Loucy (cell line): Measurements from ENCODE around the gene GTF2A1.

Source experiments
- EZH2phosphoT487 ChIP-seq: fragments of 200-600 bp; IDR thresholded peaks from 2 replicates; pipeline ENCODE4 v1.6.1; 2018; ENCODE audit warnings: antibody characterized with exemption, mild to moderate bottlenecking, moderate library complexity, borderline replicate concordance
- TF ChIP-seq, protein P1 (sequence below): fragments of 200-600 bp; sonication (generic); conservative IDR thresholded peaks from 2 replicates; pipeline ENCODE4 v1.5.1; 2014; ENCODE audit warnings: mild to moderate bottlenecking, antibody characterized with exemption, low read length

DNA sequence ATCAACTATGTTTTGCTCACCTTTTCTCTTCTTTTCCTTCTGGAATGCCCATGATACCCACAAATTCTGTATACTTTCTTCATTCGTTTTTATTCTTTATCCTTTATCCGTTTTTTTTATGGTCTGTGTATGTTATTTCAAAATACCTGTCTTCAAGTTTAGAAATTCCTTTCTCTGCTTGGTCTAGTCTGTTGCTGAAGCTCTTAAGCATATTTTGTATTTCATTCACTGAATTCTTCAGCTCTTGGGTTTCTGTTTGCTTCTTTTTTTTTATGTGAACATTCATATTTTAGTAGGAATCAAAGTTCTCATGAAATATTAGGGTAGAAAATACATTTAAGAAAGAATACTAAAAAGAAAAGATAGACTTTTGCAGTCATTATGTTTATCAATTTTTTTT, 22.7 kb upstream of the GTF2A1 start:
- TF ChIP-seq, protein P1, sequence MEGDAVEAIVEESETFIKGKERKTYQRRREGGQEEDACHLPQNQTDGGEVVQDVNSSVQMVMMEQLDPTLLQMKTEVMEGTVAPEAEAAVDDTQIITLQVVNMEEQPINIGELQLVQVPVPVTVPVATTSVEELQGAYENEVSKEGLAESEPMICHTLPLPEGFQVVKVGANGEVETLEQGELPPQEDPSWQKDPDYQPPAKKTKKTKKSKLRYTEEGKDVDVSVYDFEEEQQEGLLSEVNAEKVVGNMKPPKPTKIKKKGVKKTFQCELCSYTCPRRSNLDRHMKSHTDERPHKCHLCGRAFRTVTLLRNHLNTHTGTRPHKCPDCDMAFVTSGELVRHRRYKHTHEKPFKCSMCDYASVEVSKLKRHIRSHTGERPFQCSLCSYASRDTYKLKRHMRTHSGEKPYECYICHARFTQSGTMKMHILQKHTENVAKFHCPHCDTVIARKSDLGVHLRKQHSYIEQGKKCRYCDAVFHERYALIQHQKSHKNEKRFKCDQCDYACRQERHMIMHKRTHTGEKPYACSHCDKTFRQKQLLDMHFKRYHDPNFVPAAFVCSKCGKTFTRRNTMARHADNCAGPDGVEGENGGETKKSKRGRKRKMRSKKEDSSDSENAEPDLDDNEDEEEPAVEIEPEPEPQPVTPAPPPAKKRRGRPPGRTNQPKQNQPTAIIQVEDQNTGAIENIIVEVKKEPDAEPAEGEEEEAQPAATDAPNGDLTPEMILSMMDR, result no peak
- TF ChIP-seq EZH2phosphoT487, result no peak
